Left renal cortex interstitium (tissue), 4 donors: ENCODE results near the gene F7. TPM values are rescaled to one million over a fixed set of nuclear protein-coding genes. Genes with fewer than 3 reads are reported as not detected.
"Not testable (repeated sequence)": the region's sequence is repeated elsewhere in the genome, so short reads cannot be mapped to it uniquely, and the experiment has no call there.

Experiments used
- DNase-seq, 4 donors: peaks; one replicate each; pipeline ENCODE4 v3.0.0-alpha.2; 2013; ENCODE audit warnings: low read depth in 4 of 4, low spot score in 2 of 4, missing footprints in 1 of 4
- polyA plus RNA-seq, 4 donors: library from polyadenylated mRNA; unstranded; fragments of 120-200 nt; gene quantifications; one replicate each; pipeline ENCODE4 v1.2.1, GENCODE V29; 2013; ENCODE audit not compliant: insufficient read length in 4 of 4

The F7 gene
- 1 to 10 TPM; 1.8 to 4.3 (median 4.1) TPM for polyA plus RNA-seq

DNA sequence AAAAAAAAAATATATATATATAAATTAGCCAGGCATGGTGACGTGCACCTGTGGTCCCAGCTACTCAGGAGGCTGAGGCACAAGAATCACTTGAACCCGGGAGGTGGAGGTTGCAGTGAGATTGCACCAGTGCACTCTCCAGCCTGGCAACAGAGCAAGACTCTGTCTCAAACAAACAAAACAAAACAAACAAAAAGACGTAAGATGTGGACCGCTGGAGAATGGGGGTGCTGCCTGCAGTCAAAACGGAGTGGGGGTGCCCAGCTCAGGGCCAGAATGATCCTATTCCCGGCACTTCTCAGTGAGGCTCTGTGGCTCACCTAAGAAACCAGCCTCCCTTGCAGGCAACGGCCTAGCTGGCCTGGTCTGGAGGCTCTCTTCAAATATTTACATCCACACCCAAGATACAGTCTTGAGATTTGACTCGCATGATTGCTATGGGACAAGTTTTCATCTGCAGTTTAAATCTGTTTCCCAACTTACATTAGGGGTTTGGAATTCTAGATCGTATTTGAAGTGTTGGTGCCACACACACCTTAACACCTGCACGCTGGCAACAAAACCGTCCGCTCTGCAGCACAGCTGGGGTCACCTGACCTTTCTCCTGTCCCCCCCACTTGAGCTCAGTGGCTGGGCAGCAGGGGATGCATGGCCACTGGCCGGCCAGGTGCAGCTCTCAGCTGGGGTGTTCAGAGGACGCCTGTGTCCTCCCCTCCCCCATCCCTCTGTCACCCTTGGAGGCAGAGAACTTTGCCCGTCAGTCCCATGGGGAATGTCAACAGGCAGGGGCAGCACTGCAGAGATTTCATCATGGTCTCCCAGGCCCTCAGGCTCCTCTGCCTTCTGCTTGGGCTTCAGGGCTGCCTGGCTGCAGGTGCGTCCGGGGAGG lies at the start of gene F7:
TSS of gene F7 (plus strand) at position 760 of the 889 bp plus-strand sequence. CDS start at position 811, 51 bp downstream.
- DNase-seq: no peak

DNA sequence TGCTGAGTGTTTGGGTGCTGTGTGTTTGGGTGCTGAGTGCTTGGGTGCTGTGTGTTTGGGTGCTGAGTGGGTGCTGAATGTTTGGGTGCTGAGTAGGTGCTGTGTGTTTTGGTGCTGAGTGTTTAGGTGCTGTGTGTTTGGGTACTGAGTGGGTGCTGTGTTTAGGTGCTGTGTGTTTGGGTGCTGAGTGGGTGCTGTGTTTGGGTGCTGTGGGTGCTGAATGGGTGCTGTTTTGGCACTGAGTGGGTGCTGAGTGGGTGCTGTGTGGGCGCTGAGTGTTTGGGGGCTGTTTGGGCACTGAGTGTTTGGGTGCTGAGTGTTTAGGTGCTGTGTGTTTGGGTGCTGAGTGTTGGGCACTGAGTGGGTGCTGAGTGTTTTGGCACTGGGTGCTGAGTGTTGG lies 48.5 kb upstream of the F7 start:
- DNase-seq: no peak

- not testable (repeated sequence) for DNase-seq
Measured at GRCh38 chr13:113057559-113057958, 48.0 kb upstream of the F7 start.

DNA sequence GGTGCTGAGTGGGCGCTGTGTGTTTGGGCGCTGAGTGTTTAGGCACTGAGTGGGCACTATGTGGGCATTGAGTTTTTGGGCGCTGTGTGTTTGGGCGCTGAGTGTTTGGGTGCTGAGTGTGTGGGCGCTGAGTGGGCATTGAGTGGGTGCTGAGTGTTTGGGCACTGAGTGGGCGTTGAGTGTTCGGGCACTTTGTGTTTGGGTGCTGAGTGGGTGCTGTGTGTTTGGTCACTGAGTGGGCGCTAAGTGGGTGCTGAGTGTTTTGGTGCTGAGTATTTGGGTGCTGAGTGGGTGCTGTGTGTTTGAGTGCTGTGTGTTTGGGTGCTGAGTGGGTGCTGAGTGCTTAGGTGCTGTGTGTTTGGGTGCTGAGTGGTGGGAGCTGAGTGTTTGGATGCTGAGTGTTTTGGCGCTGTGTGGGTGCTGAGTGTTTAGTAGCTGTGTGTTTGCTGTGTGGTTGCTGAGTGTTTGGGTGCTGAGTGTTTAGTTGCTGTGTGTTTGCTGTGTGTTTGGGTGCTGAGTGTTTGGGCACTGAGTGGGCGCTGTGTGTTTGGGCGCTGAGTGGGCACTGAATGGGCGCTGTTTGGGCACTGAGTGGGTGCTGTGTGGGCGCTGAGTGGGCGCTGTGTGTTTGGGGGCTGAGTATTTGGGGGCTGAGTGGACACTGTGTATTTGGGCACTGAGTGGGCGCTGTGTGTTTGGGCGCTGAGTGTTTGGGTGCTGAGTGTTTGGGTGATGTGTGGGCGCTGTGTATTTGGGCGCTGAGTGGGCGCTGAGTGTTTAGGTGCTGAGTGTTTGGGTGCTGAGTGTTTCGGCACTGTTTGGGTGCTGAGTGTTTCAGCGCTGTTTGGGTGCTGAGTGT lies 47.2 kb upstream of the F7 start:
- no peak for DNase-seq

DNA sequence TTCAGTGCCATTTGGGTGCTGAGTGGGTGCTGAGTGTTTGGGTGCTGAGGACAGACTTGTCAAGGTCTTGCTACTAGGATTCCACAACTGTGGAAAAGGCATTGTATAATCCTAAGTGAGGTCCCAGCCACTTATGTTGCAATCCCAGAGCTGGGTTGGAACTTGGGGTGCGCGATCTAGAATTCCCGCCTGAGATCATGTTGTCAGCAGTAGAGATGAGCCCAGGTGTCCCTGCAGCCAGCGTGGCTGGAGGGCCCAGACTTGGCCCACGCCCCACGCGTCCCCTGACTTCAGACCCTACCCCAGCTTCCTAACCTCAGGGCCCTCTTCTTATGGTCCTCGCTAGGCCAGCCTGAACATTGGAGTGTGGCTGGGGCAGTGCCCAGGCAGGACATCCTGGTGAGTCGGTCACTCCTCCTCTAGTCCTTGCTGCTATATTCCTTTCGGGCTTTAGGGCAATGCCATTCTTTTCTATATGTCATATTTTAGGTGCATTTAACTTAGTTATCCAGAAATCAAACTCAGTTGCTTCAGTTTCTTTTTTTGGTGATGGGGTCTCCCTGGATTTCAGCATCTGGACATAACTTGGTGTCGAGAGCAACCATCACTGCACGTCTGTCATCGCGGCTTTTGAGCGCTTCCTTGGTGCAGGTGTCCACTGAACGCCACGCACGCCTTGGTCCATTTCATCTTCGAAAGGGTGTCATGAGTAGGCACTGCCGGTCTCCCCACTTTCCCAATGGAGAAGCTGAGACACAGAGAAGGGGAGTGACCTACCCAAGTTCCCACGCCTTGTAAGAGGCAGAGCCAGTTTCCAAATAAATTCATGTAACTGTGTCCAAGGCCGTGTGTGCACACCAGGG lies 46.4 kb upstream of the F7 start:
- no peak for DNase-seq

DNA sequence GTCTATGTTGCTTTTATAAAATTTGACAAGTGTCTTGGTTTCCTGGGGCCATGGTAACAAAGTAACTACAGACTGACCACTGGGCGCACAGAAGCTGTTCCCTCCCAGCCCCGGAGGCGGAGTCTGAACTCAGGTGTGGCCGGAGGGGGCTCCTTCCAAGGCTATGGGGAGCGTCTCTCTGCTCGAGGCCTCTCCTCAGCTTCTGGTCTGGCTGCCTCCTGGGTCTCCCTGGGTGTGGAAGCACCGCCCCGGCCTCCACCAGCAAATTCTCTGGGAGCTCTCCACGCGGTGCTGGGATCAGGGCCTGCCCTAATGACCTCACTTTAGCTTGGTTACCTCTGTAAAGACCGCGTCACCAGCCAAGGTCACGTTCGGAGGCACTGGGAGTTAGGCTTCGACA lies 45.7 kb upstream of the F7 start:
- no peak for DNase-seq

DNA sequence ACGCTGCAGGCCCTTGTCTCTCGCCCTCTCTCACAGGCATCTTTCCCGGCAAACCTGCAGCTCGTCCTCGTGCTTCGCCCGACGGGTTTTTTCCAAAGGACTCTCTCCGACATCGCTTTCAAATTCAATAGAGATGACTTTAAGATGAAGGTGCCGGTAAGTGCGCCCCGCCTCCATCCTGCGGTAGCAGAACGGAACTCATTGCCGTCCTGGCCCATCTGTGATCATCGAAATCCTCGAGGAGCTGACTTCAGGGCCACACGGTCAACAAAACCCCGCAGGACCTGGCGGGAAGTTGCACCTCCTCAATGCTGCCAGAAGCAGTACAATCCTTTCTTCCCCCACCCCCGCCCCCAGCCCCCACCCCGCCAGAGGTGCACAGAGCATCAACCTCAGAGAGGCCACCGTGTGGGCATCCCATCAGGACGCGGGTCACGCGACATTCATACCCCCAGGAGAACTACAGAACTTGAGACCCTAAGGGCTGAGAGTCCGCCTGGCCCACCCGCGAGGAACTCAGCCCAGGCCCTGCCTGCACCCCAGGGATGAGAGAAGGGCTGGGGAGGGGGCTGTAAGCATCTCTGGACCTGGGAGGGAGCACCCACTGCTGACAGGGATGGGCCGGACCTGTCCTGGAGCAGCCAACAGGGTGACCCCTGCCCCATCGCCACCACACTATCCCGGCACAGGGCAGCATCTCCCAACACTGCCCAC lies 44.9 kb upstream of the F7 start:
- DNase-seq: no peak

DNA sequence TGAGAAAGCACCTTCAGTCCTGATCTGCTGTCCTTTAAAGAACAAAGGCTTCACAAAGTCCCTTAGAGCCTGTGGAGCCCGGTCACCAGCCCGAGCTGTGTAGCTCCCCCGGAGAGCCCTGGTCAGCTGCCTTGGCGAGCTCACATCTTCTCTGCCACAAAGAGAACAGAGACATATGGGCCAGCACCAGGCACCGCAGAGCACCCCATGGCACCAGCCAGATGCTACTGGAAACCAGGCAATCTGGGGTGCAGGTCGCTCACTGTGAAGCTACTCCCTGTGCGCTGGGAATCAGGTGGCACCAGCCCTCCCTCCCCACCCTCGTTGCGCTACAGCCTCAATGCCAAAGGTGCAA lies 44.3 kb upstream of the F7 start:
- DNase-seq: no peak

DNA sequence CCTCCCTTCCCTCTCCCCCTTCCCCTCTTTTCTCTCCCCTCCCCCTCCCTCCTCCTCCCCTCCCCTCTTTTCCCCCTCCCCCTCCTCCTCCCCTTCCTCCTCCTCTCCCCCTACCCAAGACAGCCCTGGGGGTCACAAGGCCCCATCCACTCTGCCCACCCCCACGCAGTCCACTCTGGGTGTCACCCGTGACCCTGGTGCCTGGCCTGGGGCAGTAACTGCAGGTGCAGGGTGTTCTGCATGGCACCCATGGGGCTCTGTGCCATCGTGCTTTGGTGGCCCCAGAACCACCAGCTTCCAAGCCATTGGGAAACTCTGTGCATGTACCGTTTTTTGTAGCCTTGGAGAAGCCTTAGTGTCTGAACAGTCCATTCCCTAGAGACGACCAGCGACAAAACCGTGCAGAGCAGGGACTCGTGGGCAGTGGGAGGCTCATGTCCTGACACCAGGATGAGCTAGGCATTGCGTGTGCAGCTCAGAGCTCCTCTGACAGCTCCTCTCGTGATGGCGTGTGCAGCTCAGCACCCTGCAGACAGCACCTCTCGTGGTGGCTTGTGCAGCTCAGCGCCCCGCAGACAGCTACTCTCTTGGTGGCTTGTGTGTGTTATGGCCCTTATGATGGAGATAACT lies 43.7 kb upstream of the F7 start:
- no peak for DNase-seq

DNA sequence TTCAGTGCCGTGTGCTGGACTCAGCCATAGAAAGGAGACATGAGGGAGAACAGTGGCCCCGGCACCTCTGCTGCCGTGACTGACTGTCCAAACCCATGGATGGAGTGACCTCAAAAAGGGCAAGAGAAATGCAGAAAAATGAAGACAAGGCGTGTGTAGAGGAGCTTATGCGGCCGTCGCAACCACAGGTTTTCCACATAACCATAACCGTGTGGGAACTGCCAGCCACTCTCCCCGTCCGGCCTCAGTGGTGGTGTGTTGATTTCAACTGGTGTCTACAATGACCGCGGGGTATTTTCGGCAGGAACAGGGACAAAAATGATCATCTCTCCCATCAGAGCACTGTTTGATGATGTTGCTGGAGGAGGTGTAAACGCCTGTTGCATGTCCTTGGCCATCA lies 42.9 kb upstream of the F7 start:
- no peak for DNase-seq

- DNase-seq: no peak
Measured at GRCh38 chr13:113063091-113063491, 42.5 kb upstream of the F7 start.

DNA sequence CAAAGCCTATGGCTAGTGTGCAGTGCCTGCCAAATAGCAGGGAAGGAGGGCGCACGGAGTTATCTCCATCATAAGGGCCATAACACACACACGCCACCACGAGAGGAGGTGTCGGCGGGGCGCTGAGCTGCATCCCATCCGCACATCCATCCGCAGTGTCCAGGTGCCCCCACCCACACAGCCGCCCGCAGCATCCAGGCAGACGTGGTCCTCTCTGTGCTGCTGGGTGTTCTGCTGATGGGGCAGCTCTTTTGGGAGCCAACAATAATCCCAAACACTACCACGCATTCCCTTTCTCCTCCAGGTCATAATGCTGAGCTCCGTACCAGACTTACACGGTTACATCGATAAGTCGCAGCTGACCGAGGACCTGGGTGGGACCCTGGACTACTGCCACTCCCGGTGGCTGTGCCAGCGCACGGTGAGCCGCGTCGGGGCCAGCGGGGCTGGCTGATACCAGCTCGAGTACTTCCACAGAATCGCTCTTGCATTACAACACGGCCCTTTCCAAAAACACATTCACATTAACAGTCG lies 41.5 kb upstream of the F7 start:
- no peak for DNase-seq

- DNase-seq: no peak
Measured at GRCh38 chr13:113064534-113065405, 40.8 kb upstream of the F7 start.

GRCh38 chr13:113065406-113066141 lies 40.0 kb upstream of the F7 start:
- DNase-seq: no peak

- DNase-seq: no peak
Measured at GRCh38 chr13:113066142-113066455, 39.5 kb upstream of the F7 start.

- DNase-seq: no peak
Measured at GRCh38 chr13:113066746-113067145, 38.8 kb upstream of the F7 start.

GRCh38 chr13:113069861-113070805 lies 35.5 kb upstream of the F7 start:
- no peak for DNase-seq
